ENCODE measurements around the gene OLFML2A.
"Not testable (repeated sequence)": the region's sequence is repeated elsewhere in the genome, so short reads cannot be mapped to it uniquely, and the experiment has no call there.

OLFML2A gene

GRCh38 chr9:124841075-124841821 is 64.3 kb downstream of the OLFML2A start:
- no peaks in the 10 kb centered on the region for H3K4me1 ChIP-seq
- H3K9me3 ChIP-seq = no peaks in the 10 kb centered on the region
- in situ Hi-C loops (cut with MboI; ENCODE audit: low sequenced_read_pairs) = no loop called here
- no peaks in the 10 kb centered on the region for H3K36me3 ChIP-seq (replicated peaks)
- DNase-seq (ENCODE audit: low spot score in 2 of 2) = no peak
- no peak overlapping the region for H3K4me3 ChIP-seq
- no peaks in the 10 kb centered on the region for H3K27me3 ChIP-seq (ENCODE audit: low read depth)

- Histone ChIP-seq H3K4me1 (no peaks in the 10 kb centered on the region), H3K4me3 (no peak overlapping the region), H3K27me3 (ENCODE audit: low read depth) (no peaks in the 10 kb centered on the region), H3K36me3 (replicated peaks) (no peaks in the 10 kb centered on the region), H3K9me3 (no peaks in the 10 kb centered on the region)
- DNase-seq (ENCODE audit: low spot score in 2 of 2) = no peak
- in situ Hi-C loops (cut with MboI; ENCODE audit: low sequenced_read_pairs) = no loop called here
These were observed 66.6 kb downstream of the OLFML2A start for GRCh38 chr9:124843456-124844034.

GRCh38 chr9:124844291-124844690 is 67.4 kb downstream of the OLFML2A start:
- H3K27me3 ChIP-seq (ENCODE audit: low read depth) = no peaks in the 10 kb centered on the region
- H3K4me1 ChIP-seq = no peaks in the 10 kb centered on the region
- H3K9me3 ChIP-seq = no peaks in the 10 kb centered on the region
- DNase-seq (ENCODE audit: low spot score in 2 of 2) = no peak
- H3K36me3 ChIP-seq (replicated peaks) = no peaks in the 10 kb centered on the region
- no peak overlapping the region for H3K4me3 ChIP-seq
- in situ Hi-C loops (cut with MboI; ENCODE audit: low sequenced_read_pairs) = no loop called here

GRCh38 chr9:124846467-124846866 is 69.5 kb downstream of the OLFML2A start:
- H3K36me3 ChIP-seq (replicated peaks); H3K4me3 ChIP-seq; in situ Hi-C loops (cut with MboI; ENCODE audit: low sequenced_read_pairs); H3K27me3 ChIP-seq (ENCODE audit: low read depth); DNase-seq (ENCODE audit: low spot score in 2 of 2); H3K4me1 ChIP-seq; H3K9me3 ChIP-seq: not testable (repeated sequence)

- no peaks in the 10 kb centered on the region for H3K27me3 ChIP-seq (ENCODE audit: low read depth)
- no peaks in the 10 kb centered on the region for H3K4me1 ChIP-seq
- H3K4me3 ChIP-seq = no peak overlapping the region
- no peak for DNase-seq (ENCODE audit: low spot score in 2 of 2)
- no peaks in the 10 kb centered on the region for H3K9me3 ChIP-seq
- no peaks in the 10 kb centered on the region for H3K36me3 ChIP-seq (replicated peaks)
- in situ Hi-C loops (cut with MboI; ENCODE audit: low sequenced_read_pairs) = no loop called here
These were observed 70.0 kb downstream of the OLFML2A start for GRCh38 chr9:124846969-124847368.

- Histone ChIP-seq H3K27me3 (ENCODE audit: low read depth) (no peaks in the 10 kb centered on the region), H3K9me3 (no peaks in the 10 kb centered on the region), H3K4me1 (peaks cover 8% of the 10 kb centered on the region), H3K4me3 (no peak overlapping the region), H3K36me3 (replicated peaks) (no peaks in the 10 kb centered on the region)
- peak in 1 of 2 experiments; percentile 57 for DNase-seq (ENCODE audit: low spot score in 2 of 2)
- in situ Hi-C loops (cut with MboI; ENCODE audit: low sequenced_read_pairs) = loop anchor here (5.0 kb wide), 1 partner anchor 78 kb away; the partner anchor contains the start of gene NR6A1
These were observed 72.9 kb downstream of the OLFML2A start for GRCh38 chr9:124849801-124850200.

- peaks cover 8% of the 10 kb centered on the region for H3K4me1 ChIP-seq
- no peak for DNase-seq (ENCODE audit: low spot score in 2 of 2)
- no peaks in the 10 kb centered on the region for H3K27me3 ChIP-seq (ENCODE audit: low read depth)
- H3K4me3 ChIP-seq = peak overlapping the region; percentile 40; the same call in 1 of the 2 replicates
- peaks cover 11% of the 10 kb centered on the region for H3K36me3 ChIP-seq (replicated peaks)
- H3K9me3 ChIP-seq = no peaks in the 10 kb centered on the region
- in situ Hi-C loops (cut with MboI; ENCODE audit: low sequenced_read_pairs) = loop anchor here (5.0 kb wide), 1 partner anchor 80 kb away; the partner anchor contains the start of gene NR6A1
These were observed 75.3 kb downstream of the OLFML2A start for GRCh38 chr9:124852121-124852828.

GRCh38 chr9:124852829-124853531 is 76.0 kb downstream of the OLFML2A start, which contains the start of gene WDR38:
TSS of gene WDR38 (plus strand) at chr9:124853460. CDS start at chr9:124853532, 72 bp downstream.
- H3K4me3 ChIP-seq = peak within 1 kb of the TSS; percentile 40
- DNase-seq (ENCODE audit: low spot score in 2 of 2) = peak; percentile 65 to 83

GRCh38 chr9:124853605-124854143 is 76.7 kb downstream of the OLFML2A start:
- Histone ChIP-seq H3K36me3 (replicated peaks) (peaks cover 25% of the 10 kb centered on the region), H3K4me1 (peaks cover 8% of the 10 kb centered on the region), H3K9me3 (no peaks in the 10 kb centered on the region), H3K27me3 (ENCODE audit: low read depth) (no peaks in the 10 kb centered on the region), H3K4me3 (peak overlapping the region; percentile 40)
- no peak for DNase-seq (ENCODE audit: low spot score in 2 of 2)
- in situ Hi-C loops (cut with MboI; ENCODE audit: low sequenced_read_pairs) = loop anchor here (5.0 kb wide), 1 partner anchor 81 kb away; the partner anchor contains the start of gene NR6A1

More at GRCh38 chr9:124852829-124853531, 76.0 kb downstream of the OLFML2A start, which contains the start of gene WDR38:
- no peaks in the 10 kb centered on the region for H3K9me3 ChIP-seq
- in situ Hi-C loops (cut with MboI; ENCODE audit: low sequenced_read_pairs) = loop anchor here (5.0 kb wide), 1 partner anchor 81 kb away; the partner anchor contains the start of gene NR6A1
- H3K36me3 ChIP-seq (replicated peaks) = peaks cover 18% of the 10 kb centered on the region
- no peaks in the 10 kb centered on the region for H3K27me3 ChIP-seq (ENCODE audit: low read depth)
- H3K4me1 ChIP-seq = peaks cover 8% of the 10 kb centered on the region

- Histone ChIP-seq H3K27me3 (ENCODE audit: low read depth) (no peaks in the 10 kb centered on the region), H3K4me3 (no peak overlapping the region), H3K9me3 (no peaks in the 10 kb centered on the region), H3K4me1 (peaks cover 8% of the 10 kb centered on the region), H3K36me3 (replicated peaks) (peaks cover 30% of the 10 kb centered on the region)
- DNase-seq (ENCODE audit: low spot score in 2 of 2) = no peak
- in situ Hi-C loops (cut with MboI; ENCODE audit: low sequenced_read_pairs) = loop anchor here (5.0 kb wide), 1 partner anchor 82 kb away; the partner anchor contains the start of gene NR6A1
These were observed 77.2 kb downstream of the OLFML2A start for GRCh38 chr9:124854161-124854560.

- no peak for DNase-seq (ENCODE audit: low spot score in 2 of 2)
- H3K9me3 ChIP-seq = no peaks in the 10 kb centered on the region
- no peaks in the 10 kb centered on the region for H3K27me3 ChIP-seq (ENCODE audit: low read depth)
- peaks cover 12% of the 10 kb centered on the region for H3K4me1 ChIP-seq
- H3K4me3 ChIP-seq = no peak overlapping the region
- in situ Hi-C loops (cut with MboI; ENCODE audit: low sequenced_read_pairs) = loop anchor here (5.0 kb wide), 1 partner anchor 83 kb away; the partner anchor contains the start of gene NR6A1
- peaks cover 36% of the 10 kb centered on the region for H3K36me3 ChIP-seq (replicated peaks)
These were observed 77.9 kb downstream of the OLFML2A start for GRCh38 chr9:124854822-124855221.

GRCh38 chr9:124855566-124855943 is 78.6 kb downstream of the OLFML2A start:
- no peaks in the 10 kb centered on the region for H3K27me3 ChIP-seq (ENCODE audit: low read depth)
- H3K36me3 ChIP-seq (replicated peaks) = peaks cover 44% of the 10 kb centered on the region
- in situ Hi-C loops (cut with MboI; ENCODE audit: low sequenced_read_pairs) = no loop called here
- H3K4me3 ChIP-seq = no peak overlapping the region
- H3K4me1 ChIP-seq = peaks cover 18% of the 10 kb centered on the region
- no peak for DNase-seq (ENCODE audit: low spot score in 2 of 2)
- H3K9me3 ChIP-seq = no peaks in the 10 kb centered on the region
